Gastrocnemius medialis (tissue), 4 donors: ENCODE results near the gene TFAP2B.

Experiments
- POLR2A ChIP-seq, 2 donors: fragments of 450-650 bp; IDR thresholded peaks; one replicate each; pipeline ENCODE4 v1.6.1; 2017; ENCODE audit warnings: antibody characterized with exemption in 2 of 2, mild to moderate bottlenecking in 2 of 2, moderate library complexity in 2 of 2
- TF ChIP-seq, protein P1 (sequence below), 5 experiments: fragments of 450-650 bp in 3 of 5; fragments of 200-600 bp in 2 of 5; sonication (generic) in 2 of 5; IDR thresholded peaks in 4 of 5; conservative IDR thresholded peaks in 1 of 5; 1 replicate in 4 of 5; 2 replicates in 1 of 5; pipeline ENCODE4 v1.5.1; 2016 to 2019; ENCODE audit warnings: antibody characterized with exemption in 5 of 5, mild to moderate bottlenecking in 3 of 5, moderate library complexity in 3 of 5

DNA sequence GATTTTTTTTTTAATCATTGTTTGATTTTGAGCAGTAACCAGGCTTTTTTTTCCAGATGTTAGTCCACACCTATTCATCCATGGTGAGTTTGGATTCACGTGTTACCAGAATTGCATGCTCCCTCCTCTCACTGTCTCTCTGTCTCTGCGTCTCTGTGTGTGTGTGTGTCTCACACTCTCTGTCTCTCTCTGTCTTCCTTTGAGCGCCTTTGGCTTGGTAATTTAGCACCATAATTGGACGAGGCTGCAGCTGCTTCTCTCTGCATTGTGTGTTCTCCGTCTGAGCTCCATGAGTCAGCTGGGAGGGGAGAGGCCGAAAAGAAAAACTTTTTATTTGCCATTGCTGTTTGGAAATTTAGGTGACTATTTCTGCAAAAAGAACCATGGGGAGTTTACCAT, 3.4 kb downstream of the TFAP2B start:
- TF ChIP-seq, protein P1, sequence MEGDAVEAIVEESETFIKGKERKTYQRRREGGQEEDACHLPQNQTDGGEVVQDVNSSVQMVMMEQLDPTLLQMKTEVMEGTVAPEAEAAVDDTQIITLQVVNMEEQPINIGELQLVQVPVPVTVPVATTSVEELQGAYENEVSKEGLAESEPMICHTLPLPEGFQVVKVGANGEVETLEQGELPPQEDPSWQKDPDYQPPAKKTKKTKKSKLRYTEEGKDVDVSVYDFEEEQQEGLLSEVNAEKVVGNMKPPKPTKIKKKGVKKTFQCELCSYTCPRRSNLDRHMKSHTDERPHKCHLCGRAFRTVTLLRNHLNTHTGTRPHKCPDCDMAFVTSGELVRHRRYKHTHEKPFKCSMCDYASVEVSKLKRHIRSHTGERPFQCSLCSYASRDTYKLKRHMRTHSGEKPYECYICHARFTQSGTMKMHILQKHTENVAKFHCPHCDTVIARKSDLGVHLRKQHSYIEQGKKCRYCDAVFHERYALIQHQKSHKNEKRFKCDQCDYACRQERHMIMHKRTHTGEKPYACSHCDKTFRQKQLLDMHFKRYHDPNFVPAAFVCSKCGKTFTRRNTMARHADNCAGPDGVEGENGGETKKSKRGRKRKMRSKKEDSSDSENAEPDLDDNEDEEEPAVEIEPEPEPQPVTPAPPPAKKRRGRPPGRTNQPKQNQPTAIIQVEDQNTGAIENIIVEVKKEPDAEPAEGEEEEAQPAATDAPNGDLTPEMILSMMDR (IDR thresholded peaks at IDR 0.05 in 4 of 5, conservative IDR thresholded peaks at IDR 0.05 in 1 of 5) = no peak
- TF ChIP-seq POLR2A (IDR thresholded peaks at IDR 0.05) = no peak
